ENCODE measurements around the gene CTBS. TPM values are rescaled to one million over a fixed set of nuclear protein-coding genes. Genes with fewer than 3 reads are reported as not detected.

CTBS gene
- total RNA-seq, 1 donor from 2014 or later, result 9.3 TPM

DNA sequence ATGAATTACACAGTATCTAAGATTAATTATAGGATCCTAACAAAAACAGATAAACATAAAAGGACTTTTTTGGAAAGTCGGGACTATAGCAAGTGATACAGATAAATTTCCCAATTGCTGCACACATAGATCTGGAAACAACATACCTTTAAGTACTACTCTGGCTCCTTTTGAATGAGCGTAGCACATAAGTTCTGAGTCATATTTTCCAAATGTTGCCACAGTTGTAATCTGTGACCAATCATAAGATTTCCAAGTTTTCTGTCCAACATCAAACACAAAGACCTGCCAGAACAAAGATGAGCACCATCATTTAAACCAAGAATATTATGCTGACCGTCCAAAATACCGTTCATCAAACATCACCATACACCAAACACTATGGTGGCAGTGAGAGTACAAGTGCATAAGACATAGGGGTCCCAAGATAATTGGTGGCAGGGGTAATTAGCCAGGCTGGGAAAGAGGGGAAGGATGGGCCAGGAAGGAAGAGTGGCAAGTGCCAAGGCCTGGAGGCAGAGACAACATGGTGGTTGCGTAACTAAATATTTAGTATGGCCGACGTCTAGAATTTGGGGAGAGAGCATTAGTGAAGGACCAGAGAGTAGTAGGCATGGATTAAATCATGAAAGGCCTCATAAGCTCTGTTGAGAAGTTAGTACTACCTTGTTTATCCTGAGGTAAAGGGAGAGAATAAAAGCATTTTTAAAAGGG, 3.6 kb downstream of the CTBS start:
- TF ChIP-seq, protein P1, sequence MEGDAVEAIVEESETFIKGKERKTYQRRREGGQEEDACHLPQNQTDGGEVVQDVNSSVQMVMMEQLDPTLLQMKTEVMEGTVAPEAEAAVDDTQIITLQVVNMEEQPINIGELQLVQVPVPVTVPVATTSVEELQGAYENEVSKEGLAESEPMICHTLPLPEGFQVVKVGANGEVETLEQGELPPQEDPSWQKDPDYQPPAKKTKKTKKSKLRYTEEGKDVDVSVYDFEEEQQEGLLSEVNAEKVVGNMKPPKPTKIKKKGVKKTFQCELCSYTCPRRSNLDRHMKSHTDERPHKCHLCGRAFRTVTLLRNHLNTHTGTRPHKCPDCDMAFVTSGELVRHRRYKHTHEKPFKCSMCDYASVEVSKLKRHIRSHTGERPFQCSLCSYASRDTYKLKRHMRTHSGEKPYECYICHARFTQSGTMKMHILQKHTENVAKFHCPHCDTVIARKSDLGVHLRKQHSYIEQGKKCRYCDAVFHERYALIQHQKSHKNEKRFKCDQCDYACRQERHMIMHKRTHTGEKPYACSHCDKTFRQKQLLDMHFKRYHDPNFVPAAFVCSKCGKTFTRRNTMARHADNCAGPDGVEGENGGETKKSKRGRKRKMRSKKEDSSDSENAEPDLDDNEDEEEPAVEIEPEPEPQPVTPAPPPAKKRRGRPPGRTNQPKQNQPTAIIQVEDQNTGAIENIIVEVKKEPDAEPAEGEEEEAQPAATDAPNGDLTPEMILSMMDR (IDR thresholded peaks at IDR 0.05; ENCODE audit: insufficient read depth, low read length, poor library complexity, severe bottlenecking), result no peak
- Histone ChIP-seq H3K27me3 (ENCODE audit: control insufficient read depth, insufficient read depth, low read length) (no peaks in the 10 kb centered on the region), H3K4me3 (ENCODE audit: low read depth, low read length) (no peak overlapping the region), H3K36me3 (ENCODE audit: control insufficient read depth, insufficient read depth, low read length) (no peaks in the 10 kb centered on the region)
- no peak for DNase-seq (ENCODE audit: low read depth)

DNA sequence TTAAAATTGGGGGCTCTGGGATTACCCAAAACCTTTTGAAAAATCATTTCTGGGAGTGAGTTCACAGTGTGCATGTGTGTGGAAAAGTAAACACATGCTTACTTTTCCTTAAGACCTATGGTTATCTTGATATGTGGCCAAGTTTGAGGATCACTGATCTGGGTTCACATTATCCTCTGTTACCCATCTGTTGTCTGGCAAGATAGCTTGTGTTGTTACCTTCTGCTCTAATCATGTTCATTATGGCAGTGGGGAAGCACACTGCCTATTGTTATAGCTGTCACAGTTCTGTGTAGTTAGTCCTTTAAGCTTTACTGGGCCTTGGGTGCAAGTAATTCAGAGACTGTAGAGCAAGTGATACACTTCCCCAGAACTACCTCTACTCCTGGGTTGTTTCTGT, 5.0 kb downstream of the CTBS start:
- DNase-seq (ENCODE audit: low read depth), result no peak
- TF ChIP-seq, protein P1 (IDR thresholded peaks at IDR 0.05; ENCODE audit: insufficient read depth, low read length, poor library complexity, severe bottlenecking), result no peak
- H3K36me3 ChIP-seq (ENCODE audit: control insufficient read depth, insufficient read depth, low read length), result no peaks in the 10 kb centered on the region
- H3K4me3 ChIP-seq (ENCODE audit: low read depth, low read length), result no peak overlapping the region
- H3K27me3 ChIP-seq (ENCODE audit: control insufficient read depth, insufficient read depth, low read length), result no peaks in the 10 kb centered on the region

DNA sequence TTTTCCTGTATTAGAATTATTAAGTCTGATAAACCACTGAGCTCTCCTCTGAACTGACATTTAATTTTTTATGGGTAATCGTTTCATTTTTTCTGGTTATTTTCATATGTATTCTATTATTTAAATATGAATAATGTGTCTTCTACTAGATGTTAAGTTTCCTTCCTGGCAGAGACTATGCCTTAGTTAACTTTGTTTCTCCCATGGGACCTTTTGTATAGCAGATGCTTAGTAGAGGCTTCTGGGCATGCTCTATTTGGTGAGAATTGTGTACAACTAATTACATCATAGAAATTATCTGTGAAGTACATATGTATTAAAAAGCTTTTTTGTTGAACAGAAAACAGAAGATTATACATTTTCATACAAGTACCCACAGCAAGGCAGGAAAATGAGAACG, 23.4 kb downstream of the CTBS start:
- TF ChIP-seq, protein P1 (IDR thresholded peaks at IDR 0.05; ENCODE audit: insufficient read depth, low read length, poor library complexity, severe bottlenecking), result no peak
- no peak for DNase-seq (ENCODE audit: low read depth)
- Histone ChIP-seq H3K4me3 (ENCODE audit: low read depth, low read length) (no peak overlapping the region), H3K36me3 (ENCODE audit: control insufficient read depth, insufficient read depth, low read length) (no peaks in the 10 kb centered on the region), H3K27me3 (ENCODE audit: control insufficient read depth, insufficient read depth, low read length) (no peaks in the 10 kb centered on the region)

DNA sequence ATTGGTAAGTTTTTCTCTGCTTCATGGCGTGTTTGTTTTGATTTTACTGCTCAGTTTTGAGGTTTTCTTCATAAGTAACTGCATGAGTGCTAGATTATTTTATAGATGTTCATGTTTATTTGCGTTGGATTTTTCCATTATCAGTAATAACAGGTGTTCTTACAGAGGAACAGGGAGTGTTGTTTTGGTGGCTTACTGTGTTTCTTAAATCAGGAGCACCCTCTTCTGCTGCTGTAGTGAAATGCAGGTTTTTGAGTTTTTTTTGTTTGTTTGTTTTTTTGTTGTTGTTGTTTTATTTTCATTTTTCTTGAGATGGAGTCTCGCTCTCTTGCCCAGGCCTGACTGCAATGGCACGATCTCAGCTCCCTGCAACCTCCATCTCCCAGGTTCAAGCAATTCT, 32.6 kb downstream of the CTBS start:
- no peaks in the 10 kb centered on the region for H3K36me3 ChIP-seq (ENCODE audit: control insufficient read depth, insufficient read depth, low read length)
- TF ChIP-seq, protein P1 (IDR thresholded peaks at IDR 0.05; ENCODE audit: insufficient read depth, low read length, poor library complexity, severe bottlenecking), result no peak
- H3K27me3 ChIP-seq (ENCODE audit: control insufficient read depth, insufficient read depth, low read length), result no peaks in the 10 kb centered on the region
- DNase-seq (ENCODE audit: low read depth), result no peak
- no peak overlapping the region for H3K4me3 ChIP-seq (ENCODE audit: low read depth, low read length)

DNA sequence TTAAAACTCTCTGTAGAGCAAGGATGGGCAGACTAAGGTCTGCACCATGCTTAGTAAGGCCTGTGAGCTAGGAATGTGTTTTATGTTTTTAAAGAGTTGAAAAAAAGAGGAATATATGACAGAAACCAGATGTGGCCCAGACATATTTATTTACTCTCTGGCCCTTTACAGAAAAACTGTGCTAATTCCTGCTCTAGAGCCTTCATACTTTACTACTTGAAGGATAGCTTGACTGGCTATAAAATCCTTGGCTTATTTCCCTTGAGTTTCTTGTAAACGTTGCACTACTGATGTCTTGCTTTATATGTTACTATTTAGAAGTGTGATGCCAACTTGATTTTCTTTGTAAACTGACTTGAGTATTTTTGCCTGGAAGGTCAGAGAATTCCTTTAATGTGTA, 33.5 kb downstream of the CTBS start:
- no peaks in the 10 kb centered on the region for H3K36me3 ChIP-seq (ENCODE audit: control insufficient read depth, insufficient read depth, low read length)
- no peak overlapping the region for H3K4me3 ChIP-seq (ENCODE audit: low read depth, low read length)
- TF ChIP-seq, protein P1 (IDR thresholded peaks at IDR 0.05; ENCODE audit: insufficient read depth, low read length, poor library complexity, severe bottlenecking), result no peak
- H3K27me3 ChIP-seq (ENCODE audit: control insufficient read depth, insufficient read depth, low read length), result no peaks in the 10 kb centered on the region
- DNase-seq (ENCODE audit: low read depth), result no peak

DNA sequence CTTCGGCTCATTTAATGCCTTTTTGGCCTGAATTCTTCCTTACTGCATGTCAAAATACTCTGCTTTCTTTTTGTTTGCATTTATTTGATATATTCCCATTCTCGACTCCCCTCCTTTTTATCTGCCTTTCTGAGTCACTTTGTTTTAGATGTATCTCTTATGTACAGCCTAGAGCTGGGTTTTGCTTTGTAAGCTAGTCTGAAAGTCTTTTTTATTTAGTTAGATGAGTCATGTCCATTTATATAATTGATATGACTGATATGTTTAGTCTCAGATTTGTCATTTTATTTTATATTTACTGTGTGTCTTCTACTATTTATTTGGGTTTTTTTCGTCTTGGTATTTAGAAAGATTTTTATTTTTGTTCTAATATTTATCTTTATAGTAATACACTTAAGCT, 34.3 kb downstream of the CTBS start:
- no peaks in the 10 kb centered on the region for H3K36me3 ChIP-seq (ENCODE audit: control insufficient read depth, insufficient read depth, low read length)
- TF ChIP-seq, protein P1 (IDR thresholded peaks at IDR 0.05; ENCODE audit: insufficient read depth, low read length, poor library complexity, severe bottlenecking), result no peak
- H3K27me3 ChIP-seq (ENCODE audit: control insufficient read depth, insufficient read depth, low read length), result no peaks in the 10 kb centered on the region
- DNase-seq (ENCODE audit: low read depth), result no peak
- no peak overlapping the region for H3K4me3 ChIP-seq (ENCODE audit: low read depth, low read length)

All from kidney epithelial cell (primary cell).